HUDEP-2 (cell line): ENCODE results near the gene PLSCR1.
"Not testable (repeated sequence)": the region's sequence is repeated elsewhere in the genome, so short reads cannot be mapped to it uniquely, and the experiment has no call there.

ENCODE experiments used
- DNase-seq, 76 experiments: peaks; one replicate each; lab custom pipeline; 2025; ENCODE audit not compliant: unreplicated experiment in 76 of 76; lab: John Stamatoyannopoulos, UW

The PLSCR1 gene

DNA sequence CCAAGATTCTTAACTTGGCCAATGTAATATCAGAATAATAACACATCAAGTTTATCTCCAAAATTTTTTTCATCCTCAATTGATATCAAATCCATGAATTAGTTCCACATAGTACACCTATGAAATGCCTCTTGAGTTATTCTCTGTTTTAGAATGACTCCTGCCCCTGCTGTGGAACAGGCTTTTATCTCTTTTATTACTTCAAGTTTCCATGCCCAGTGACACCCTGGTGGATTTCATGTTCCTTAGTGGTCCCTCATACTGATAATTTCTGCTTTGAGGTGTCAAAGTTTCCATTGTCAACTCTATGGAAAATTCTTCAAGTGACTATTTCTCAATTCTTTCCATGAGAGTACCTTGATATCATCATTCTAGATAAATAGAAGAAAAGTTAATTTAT, 24.6 kb downstream of the PLSCR1 start:
- DNase-seq: peak in 3 of 76 experiments; percentile 9 to 18 (median 15)

- peak in 7 of 76 experiments; percentile 7 to 32 (median 24) for DNase-seq
Observed at GRCh38 chr3:146517684-146518435, 26.5 kb downstream of the PLSCR1 start.

DNA sequence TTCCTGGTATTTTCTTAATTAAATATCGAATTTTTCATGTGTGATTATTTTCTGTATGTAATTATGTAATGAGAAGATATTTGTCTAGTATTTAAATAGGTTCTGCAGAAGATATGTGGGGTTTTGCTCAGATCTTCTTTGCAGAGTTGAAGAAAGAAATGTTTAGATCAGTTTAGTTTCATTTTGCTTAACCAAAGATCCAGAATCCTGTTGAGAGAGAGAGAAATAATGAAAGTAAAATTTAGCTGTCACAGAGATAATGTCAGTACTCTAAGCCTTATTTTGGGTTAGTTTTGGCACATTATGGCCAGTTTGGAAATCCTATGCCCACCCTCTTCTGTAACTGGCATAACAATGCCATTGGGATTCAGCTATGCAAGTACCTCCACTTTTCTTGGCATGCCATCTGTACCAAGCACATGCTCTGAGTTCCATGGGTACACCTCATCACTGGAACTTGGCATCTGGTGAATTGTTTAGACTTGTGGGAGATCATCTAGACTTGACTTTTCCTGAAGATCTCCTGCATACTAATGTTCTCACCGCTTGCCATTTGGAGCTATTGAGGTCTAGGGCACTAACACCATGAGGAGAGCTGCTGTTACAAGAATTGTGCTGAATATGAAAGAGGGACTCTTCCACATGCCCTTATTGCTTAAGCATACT, 30.9 kb downstream of the PLSCR1 start:
- no peak for DNase-seq

DNA sequence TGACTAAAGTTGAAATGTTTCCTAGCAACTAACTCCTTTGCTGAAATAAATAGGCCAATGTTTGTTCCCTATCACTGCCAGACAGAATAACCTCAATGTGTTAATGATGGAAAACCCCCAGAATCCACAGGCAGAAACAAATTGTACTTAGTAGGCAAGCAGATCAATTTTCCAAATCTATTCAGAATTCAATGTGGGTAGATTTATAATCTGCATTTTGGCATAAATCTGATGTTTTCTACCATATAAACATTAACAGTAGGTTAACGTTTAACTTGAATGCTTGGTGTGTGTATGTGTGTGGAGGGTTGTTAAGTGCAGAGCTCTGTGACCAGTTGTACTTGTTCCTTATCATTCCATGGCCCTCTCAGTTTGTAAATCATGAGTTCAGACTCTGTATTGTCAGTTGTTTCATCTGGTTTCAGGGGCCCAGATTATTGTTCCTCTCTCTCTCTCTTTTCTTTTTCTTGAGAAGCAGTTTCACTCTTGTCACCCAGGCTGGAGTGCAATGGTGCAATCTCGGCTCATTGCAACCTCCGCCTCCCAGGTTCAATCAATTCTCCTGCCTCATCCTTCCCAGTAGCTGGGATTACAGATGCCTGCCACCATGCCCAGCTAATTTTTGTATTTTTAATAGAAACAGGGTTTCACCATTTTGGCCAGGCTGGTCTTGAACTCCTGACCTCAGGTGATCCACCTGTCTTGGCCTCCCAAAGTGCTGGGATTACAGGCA, 32.8 kb downstream of the PLSCR1 start:
- no peak for DNase-seq

GRCh38 chr3:146507331-146508120, 36.9 kb downstream of the PLSCR1 start:
- no peak for DNase-seq

DNA sequence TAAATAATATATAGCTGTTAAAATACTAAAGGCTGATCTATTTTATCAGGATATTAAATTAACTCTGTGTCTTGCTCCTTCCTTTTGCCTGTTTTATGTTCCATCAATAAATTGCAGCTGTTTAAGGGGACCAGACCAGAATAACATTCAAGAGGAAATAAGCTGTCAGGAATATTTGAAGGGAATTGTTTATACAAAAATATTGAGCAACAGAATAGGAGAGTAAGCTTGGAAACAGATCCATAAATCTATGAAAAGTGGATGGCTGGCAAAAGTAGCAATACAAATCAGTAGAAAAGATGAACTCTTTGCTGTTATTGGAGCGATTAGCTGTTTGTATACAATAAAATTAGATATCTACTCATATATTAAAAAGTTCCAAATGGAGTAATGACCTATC, 38.9 kb downstream of the PLSCR1 start:
- no peak for DNase-seq

DNA sequence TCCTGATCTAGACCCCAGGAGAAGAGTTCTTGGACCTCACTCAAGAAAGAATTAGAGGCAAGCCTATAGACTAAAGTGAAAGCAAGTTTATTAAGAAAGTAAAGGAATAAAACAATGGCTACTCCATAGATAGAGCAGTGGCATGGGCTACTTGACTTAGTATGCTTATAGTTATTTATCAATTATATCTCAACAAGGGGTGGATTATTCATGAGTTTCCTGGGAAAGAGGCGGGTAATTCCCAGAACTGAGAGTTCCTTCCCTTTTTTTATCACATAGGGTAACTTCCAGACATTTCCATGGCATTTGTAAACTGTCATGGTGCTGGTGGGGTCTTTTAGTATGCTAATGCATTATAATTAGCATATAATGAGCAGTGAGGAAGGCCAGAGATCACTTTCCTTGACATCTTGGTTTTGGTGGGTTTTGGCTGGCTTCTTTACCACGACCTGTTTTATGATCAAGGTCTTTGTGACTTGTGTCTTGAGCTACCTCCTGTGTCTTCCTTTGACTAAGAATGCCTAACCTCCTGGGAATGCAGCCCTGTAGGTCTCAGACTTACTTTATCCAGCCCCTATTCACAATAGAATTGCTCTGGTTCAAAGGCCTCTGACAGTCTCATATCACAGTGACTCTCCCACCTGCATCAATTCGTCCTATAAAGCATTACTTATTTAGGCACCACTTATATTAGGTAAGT, 39.8 kb downstream of the PLSCR1 start:
- DNase-seq: peak in 3 of 76 experiments; percentile 6 to 18 (median 14)

DNA sequence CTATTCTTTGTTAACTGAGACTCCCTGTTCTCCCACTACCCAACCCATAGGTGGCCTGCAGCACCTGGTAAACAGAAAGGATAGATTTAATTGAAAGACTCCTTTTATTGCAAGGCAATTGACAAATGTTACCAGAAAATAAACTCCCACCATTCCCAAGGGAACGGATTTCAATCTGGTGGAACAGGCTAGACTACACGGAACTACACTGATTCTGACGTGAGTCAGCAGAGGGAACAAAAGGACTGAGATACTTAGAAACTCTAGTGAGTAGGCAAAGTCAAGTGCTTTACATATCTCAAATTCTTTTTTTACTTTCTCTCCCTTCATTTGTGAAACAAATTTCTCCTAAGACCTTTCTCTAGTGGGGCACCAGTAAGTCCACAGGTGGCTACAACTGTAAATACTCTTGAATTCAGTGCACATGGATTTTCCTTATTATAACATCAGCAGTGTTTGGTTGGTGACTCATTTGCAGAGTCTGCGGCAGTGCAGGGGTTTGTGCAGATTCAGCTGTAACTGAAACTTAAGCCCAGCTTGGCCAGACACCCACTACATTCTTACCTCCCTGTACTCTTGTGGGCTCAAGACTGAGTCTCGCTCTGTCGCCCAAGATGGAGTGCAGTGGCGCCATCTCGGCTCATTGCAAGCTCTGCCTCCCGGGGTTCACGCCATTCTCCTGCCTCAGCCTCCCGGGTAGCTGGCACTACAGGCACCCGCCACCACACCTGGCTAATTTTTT, 40.8 kb downstream of the PLSCR1 start:
- no peak for DNase-seq

DNA sequence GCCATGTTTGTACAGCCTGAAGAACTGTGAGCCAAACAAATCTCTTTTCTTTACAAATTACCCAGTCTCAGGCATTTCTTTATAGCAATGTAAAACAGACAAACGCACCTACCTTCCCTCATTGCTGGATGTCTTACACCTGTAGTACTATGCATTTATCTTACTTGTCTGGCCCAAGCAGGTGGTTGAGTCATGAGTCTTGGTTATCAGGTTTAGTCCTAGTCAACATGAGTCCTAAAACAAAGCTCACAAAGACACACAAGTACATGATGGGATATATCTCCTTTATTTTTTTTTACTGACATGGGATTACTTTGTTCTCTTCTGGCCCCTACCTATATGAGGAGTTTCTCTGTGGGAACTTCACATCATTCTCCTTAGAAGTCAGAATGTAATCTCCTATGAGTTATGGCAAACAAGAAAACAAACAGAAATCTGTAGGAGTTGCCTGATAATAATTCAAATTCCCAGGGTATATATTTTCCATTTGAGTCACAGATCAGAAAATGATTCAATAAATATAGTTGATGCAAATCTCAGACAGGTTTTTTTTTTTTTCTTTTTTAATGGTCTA, 41.4 kb downstream of the PLSCR1 start:
- no peak for DNase-seq

DNA sequence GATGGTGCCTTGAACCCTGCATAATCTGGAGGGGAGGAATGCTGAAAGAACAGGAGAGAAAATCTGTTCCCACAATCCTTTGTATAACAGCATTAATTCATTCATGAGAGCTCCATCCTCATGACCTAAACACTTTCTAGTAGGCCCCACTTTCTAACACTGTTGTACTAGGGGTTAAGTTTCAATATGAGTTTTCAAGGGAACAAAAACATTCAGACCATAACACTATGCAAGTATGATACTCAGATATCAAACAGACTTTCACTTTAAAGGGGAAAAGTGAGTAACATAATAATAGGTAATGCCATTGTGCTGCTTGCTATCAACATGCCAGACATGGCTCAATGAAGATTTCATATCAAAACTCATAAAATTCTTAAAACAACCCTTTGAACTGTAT, 42.7 kb downstream of the PLSCR1 start:
- no peak for DNase-seq

- DNase-seq: no peak
Observed at GRCh38 chr3:146499701-146500100, 44.7 kb downstream of the PLSCR1 start.

GRCh38 chr3:146498002-146498736, 46.2 kb downstream of the PLSCR1 start:
- DNase-seq: no peak

DNA sequence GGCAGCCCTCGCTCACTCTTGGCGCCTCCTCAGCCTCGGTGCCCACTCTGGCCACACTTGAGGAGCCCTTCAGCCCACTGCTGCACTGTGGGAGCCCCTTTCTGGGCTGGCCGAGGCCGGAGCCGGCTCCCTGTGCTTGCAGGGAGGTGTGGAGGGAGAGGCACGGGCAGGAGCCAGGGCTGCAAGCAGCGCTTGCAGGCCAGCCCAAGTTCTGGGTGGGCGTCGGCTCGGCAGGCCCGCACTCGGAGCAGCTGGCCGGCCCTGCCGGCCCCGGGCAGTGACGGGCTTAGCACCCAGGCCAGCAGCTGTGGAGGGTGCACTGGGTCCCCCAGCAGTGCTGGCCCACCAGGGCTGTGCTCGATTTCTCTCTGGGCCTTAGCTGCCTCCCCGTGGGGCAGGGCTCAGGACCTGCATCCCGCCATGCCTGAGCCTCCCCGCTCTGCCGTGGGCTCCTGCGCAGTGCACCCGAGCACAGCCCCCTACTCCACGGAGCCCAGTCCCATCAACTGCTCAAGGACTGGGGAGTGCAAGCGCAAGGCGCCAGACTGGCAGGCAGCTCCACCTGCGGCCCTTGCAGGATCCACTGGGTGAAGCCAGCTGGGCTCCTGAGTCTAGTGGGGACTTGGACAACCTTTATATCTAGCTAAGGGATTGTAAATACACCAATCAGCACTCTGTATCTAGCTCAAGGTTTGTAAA, 47.1 kb downstream of the PLSCR1 start:
- not testable (repeated sequence) for DNase-seq

- peak in 73 of 76 experiments; percentile 3 to 89 (median 56) for DNase-seq
Observed at GRCh38 chr3:146496726-146497125, 47.7 kb downstream of the PLSCR1 start.

- DNase-seq: no peak
Observed at GRCh38 chr3:146496251-146496650, 48.2 kb downstream of the PLSCR1 start.

- no peak for DNase-seq
Observed at GRCh38 chr3:146493761-146494160, 50.6 kb downstream of the PLSCR1 start.

DNA sequence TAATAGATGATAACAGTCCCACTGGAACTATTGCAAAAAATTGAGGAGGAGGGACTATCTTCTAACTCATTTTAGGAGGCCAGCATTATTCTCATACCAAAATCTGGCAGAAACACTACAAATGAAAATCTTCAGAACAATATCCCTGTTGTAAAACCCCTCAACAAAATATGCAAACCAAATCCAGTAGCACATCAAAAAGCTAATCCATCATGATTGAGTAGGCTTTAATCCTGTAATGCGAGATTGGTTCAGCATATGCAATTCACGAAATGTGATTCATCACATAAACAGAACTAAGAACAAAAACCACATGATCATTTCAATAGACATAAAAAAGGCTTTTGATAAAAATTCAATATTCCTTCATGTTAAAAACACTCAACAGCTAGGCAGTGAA, 51.2 kb downstream of the PLSCR1 start:
- DNase-seq: no peak

DNA sequence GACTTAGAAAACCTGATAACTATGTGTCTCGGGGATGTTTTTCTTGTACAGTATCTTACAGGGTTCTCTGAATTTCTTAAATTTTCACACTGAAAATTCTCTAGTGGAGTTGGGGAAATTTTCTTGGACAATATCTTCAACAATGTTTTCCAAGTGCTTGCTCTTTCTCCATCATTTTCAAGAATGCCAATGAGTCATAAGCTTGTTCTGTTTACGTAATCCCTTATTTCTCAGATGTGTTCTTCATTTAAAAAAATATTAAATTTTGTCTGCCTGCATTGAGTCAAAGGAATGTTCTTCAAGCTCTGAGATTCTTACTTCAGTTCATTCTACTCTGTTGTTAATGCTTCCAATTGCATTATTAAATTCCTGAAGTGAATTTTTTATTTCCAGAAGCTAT, 53.1 kb downstream of the PLSCR1 start:
- DNase-seq: no peak
